Thoracic aorta (tissue), 2 donors: ENCODE results near the gene NLRX1. TPM values are rescaled to one million over a fixed set of nuclear protein-coding genes. Genes with fewer than 3 reads are reported as not detected.
"Not testable (repeated sequence)": the region's sequence is repeated elsewhere in the genome, so short reads cannot be mapped to it uniquely, and the experiment has no call there.

Experiments
- ATAC-seq: fragments of 150-250 bp; one replicate; pipeline ENCODE4 v1.8.0; 2017; ENCODE audit warnings: low read depth; ENCODE audit not compliant: insufficient number of reproducible peaks, low FRiP score
- DNase-seq: peaks from one replicate; pipeline ENCODE4 v3.0.0-alpha.2; 2020; ENCODE audit warnings: low spot score
- H3K27ac ChIP-seq, 2 donors: fragments of 200-600 bp; sonication (generic); 1 replicate in 1 of 2; 2 replicates in 1 of 2; pipeline ENCODE4 v1.5.1; 2016; ENCODE audit warnings: mild to moderate bottlenecking in 2 of 2, moderate library complexity in 2 of 2
- H3K27me3 ChIP-seq: fragments of 200-600 bp; sonication (generic); replicated peaks from 2 replicates; pipeline ENCODE4 v1.6.0; 2016; ENCODE audit warnings: mild to moderate bottlenecking; ENCODE audit not compliant: insufficient read depth
- H3K36me3 ChIP-seq: fragments of 200-600 bp; sonication (generic); one replicate; pipeline ENCODE4 v1.5.1; 2016
- H3K4me1 ChIP-seq, 2 donors: fragments of 200-600 bp; sonication (generic); 1 replicate in 1 of 2; 2 replicates in 1 of 2; pipeline versions ENCODE4 v1.5.1 to v1.6.0; 2016; ENCODE audit warnings: low read depth in 2 of 2, mild to moderate bottlenecking in 1 of 2; ENCODE audit not compliant: control insufficient read depth in 1 of 2
- H3K4me3 ChIP-seq: fragments of 200-600 bp; sonication (generic); 2 replicates; pipeline ENCODE4 v1.5.1; 2016; ENCODE audit warnings: mild to moderate bottlenecking
- H3K9me3 ChIP-seq: fragments of 200-600 bp; sonication (generic); 2 replicates; pipeline ENCODE4 v1.5.1; 2016
- CTCF ChIP-seq: fragments of 200-600 bp; sonication (generic); IDR thresholded peaks from one replicate; pipeline ENCODE4 v1.5.1; 2019; ENCODE audit warnings: antibody characterized with exemption
- total RNA-seq, 2 donors: library from RNA; depleted of rRNA; stranded (reverse); fragments of >200 nt; gene quantifications; one replicate each; pipeline versions ENCODE4 v1.1.0 to v1.2.3, GENCODE V29; 2016

Gene NLRX1
- total RNA-seq, 2 donors from 2014 or later = 18.9 to 20.2 TPM

GRCh38 chr11:119188067-119188466 is 19.5 kb downstream of the NLRX1 start:
- H3K27me3 ChIP-seq = no peaks in the 10 kb centered on the region
- no peak for DNase-seq
- H3K36me3 ChIP-seq = peaks cover 7% of the 10 kb centered on the region
- H3K4me1 ChIP-seq = no peaks in the 10 kb centered on the region
- H3K9me3 ChIP-seq = no peaks in the 10 kb centered on the region
- no peak overlapping the region for H3K27ac ChIP-seq
- H3K4me3 ChIP-seq = no peak overlapping the region
- TF ChIP-seq CTCF = no peak
- no peak for ATAC-seq

GRCh38 chr11:119188887-119189286 is 20.4 kb downstream of the NLRX1 start:
- no peaks in the 10 kb centered on the region for H3K9me3 ChIP-seq
- no peak for ATAC-seq
- TF ChIP-seq CTCF = no peak

GRCh38 chr11:119189393-119189792 is 20.9 kb downstream of the NLRX1 start:
- H3K27me3 ChIP-seq = no peaks in the 10 kb centered on the region
- no peak overlapping the region for H3K4me3 ChIP-seq
- DNase-seq (no peak), ATAC-seq (no peak)
- H3K9me3 ChIP-seq = no peaks in the 10 kb centered on the region
- H3K36me3 ChIP-seq = no peaks in the 10 kb centered on the region
- H3K4me1 ChIP-seq = no peaks in the 10 kb centered on the region
- H3K27ac ChIP-seq = no peak overlapping the region
- TF ChIP-seq CTCF = no peak

More at GRCh38 chr11:119188887-119189286, 20.4 kb downstream of the NLRX1 start:
- Histone ChIP-seq H3K4me1 (no peaks in the 10 kb centered on the region), H3K27ac (no peak overlapping the region), H3K36me3 (no peaks in the 10 kb centered on the region), H3K27me3 (no peaks in the 10 kb centered on the region), H3K4me3 (no peak overlapping the region)
- no peak for DNase-seq

- Histone ChIP-seq H3K27ac (no peak overlapping the region), H3K27me3 (no peaks in the 10 kb centered on the region), H3K4me1 (no peaks in the 10 kb centered on the region), H3K9me3 (no peaks in the 10 kb centered on the region), H3K36me3 (no peaks in the 10 kb centered on the region), H3K4me3 (no peak overlapping the region)
- no peak for ATAC-seq
- no peak for TF ChIP-seq CTCF
- no peak for DNase-seq
These were observed 22.0 kb downstream of the NLRX1 start for GRCh38 chr11:119190531-119190930.

GRCh38 chr11:119191265-119191664 is 22.7 kb downstream of the NLRX1 start:
- H3K36me3 ChIP-seq, H3K9me3 ChIP-seq, H3K27ac ChIP-seq, ATAC-seq, H3K27me3 ChIP-seq, DNase-seq, H3K4me1 ChIP-seq, H3K4me3 ChIP-seq: not testable (repeated sequence)

- ATAC-seq (no peak), DNase-seq (no peak)
- Histone ChIP-seq H3K9me3 (no peaks in the 10 kb centered on the region), H3K36me3 (no peaks in the 10 kb centered on the region), H3K27me3 (no peaks in the 10 kb centered on the region), H3K4me3 (no peak overlapping the region), H3K27ac (no peak overlapping the region), H3K4me1 (no peaks in the 10 kb centered on the region)
- TF ChIP-seq CTCF = no peak
These were observed 23.6 kb downstream of the NLRX1 start for GRCh38 chr11:119192111-119192510.
